Peyer's patch (tissue), 4 donors: ENCODE measurements around the gene KRT16.
"Not testable (repeated sequence)": the region's sequence is repeated elsewhere in the genome, so short reads cannot be mapped to it uniquely, and the experiment has no call there.

Experiments
- POLR2A ChIP-seq, 2 donors: fragments of 450-650 bp; IDR thresholded peaks; one replicate each; pipeline ENCODE4 v1.5.1; 2017; ENCODE audit warnings: antibody characterized with exemption in 2 of 2, mild to moderate bottlenecking in 2 of 2, moderate library complexity in 2 of 2
- TF ChIP-seq, protein P1 (sequence below), 6 experiments: fragments of 450-650 bp in 4 of 6; fragments of 200-600 bp in 2 of 6; sonication (generic) in 1 of 6; IDR thresholded peaks; one replicate each; pipeline ENCODE4 v1.5.1; 2017 to 2019; ENCODE audit warnings: antibody characterized with exemption in 6 of 6, mild to moderate bottlenecking in 3 of 6, moderate library complexity in 1 of 6

DNA sequence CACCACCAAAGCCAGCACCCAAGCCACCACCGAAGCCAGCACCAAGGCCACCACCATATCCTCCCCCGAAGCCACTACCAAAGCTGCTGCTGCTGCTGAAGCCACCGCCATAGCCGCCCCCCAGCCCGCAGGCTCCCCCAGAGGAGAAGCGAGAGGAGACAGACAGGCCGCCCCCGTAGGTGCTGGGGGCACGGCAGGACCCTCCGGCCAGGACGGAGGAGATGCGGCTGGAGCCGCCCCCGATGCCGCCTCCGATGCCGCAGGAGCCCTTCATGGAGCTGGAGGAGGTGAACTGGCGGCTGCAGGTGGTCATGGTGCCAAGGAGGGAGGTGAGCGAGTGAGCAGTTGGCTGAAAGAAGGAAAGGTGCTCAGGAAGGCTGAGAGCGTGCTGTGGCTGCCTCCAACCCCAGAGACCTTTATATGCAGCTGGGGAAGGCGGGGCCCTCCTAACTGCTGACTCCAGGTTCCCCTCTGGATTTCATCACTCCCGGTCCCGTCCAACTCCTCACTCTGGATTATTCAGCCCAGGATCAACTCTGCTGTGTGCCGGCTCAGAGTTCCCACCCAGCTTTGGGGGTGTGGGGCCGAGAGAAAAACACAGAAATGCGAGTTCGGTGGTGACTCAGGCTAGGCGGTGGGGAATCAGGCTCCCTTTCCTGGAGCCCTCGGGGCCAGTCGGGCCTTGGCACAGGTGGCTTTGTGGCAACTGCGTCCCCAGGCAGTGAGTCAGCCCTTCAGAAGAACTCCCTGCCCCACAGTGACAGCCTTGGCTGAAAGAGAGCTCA is at the start of gene KRT16:
- TF ChIP-seq POLR2A (IDR thresholded peaks at IDR 0.05): not testable (repeated sequence)
- TF ChIP-seq, protein P1, sequence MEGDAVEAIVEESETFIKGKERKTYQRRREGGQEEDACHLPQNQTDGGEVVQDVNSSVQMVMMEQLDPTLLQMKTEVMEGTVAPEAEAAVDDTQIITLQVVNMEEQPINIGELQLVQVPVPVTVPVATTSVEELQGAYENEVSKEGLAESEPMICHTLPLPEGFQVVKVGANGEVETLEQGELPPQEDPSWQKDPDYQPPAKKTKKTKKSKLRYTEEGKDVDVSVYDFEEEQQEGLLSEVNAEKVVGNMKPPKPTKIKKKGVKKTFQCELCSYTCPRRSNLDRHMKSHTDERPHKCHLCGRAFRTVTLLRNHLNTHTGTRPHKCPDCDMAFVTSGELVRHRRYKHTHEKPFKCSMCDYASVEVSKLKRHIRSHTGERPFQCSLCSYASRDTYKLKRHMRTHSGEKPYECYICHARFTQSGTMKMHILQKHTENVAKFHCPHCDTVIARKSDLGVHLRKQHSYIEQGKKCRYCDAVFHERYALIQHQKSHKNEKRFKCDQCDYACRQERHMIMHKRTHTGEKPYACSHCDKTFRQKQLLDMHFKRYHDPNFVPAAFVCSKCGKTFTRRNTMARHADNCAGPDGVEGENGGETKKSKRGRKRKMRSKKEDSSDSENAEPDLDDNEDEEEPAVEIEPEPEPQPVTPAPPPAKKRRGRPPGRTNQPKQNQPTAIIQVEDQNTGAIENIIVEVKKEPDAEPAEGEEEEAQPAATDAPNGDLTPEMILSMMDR (IDR thresholded peaks at IDR 0.05): not testable (repeated sequence)
